Measurements from ENCODE around the gene PACC1. TPM values are rescaled to one million over a fixed set of nuclear protein-coding genes. Genes with fewer than 3 reads are reported as not detected.

PACC1 gene
- total and polyA plus RNA-seq, 11 donors: 1.8 to 7.9 (median 3.1) TPM

DNA sequence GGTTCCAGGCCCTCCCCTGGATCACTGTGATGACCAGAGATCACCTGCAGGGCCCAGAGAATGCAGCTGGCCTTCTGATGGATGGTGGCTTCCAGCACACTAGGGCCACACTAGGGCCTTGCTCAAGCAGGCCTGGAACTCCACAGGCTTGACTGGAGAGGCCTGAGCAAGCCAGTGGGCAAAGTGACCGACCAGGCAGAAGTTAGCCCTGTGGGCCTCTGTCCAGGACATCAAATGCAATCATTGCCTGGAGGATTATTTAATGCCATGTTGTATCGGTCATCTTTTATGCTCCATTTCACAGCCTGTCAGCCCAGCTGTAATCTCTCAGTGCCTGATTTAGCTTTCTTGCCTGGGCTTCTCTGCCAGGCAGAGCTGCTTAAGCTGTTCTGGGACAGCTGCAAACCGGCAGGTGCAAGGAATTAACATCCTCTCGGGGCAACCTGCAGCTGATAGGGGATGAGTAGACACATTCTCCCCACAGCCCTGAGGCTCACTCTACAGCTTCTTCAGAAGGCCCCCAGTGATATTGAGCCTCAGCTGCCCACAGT is 35.7 kb upstream of the PACC1 start:
- Histone ChIP-seq H3K4me1 (peaks cover 0 to 42% (median 22%) of the 10 kb centered on the region in 12 donors), H3K27me3 (no peaks in the 10 kb centered on the region), H3K4me3 (no peak overlapping the region), H3K27ac (peak overlapping the region in 7 of 12 donors; percentile 10 to 72 (median 46)), H3K36me3 (peaks cover 0 to 18% (median 13%) of the 10 kb centered on the region in 9 donors), H3K9me3 (no peaks in the 10 kb centered on the region)
- TF ChIP-seq POLR2A (IDR thresholded peaks at IDR 0.05): no peak
- TF ChIP-seq, protein P1, sequence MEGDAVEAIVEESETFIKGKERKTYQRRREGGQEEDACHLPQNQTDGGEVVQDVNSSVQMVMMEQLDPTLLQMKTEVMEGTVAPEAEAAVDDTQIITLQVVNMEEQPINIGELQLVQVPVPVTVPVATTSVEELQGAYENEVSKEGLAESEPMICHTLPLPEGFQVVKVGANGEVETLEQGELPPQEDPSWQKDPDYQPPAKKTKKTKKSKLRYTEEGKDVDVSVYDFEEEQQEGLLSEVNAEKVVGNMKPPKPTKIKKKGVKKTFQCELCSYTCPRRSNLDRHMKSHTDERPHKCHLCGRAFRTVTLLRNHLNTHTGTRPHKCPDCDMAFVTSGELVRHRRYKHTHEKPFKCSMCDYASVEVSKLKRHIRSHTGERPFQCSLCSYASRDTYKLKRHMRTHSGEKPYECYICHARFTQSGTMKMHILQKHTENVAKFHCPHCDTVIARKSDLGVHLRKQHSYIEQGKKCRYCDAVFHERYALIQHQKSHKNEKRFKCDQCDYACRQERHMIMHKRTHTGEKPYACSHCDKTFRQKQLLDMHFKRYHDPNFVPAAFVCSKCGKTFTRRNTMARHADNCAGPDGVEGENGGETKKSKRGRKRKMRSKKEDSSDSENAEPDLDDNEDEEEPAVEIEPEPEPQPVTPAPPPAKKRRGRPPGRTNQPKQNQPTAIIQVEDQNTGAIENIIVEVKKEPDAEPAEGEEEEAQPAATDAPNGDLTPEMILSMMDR (IDR thresholded peaks at IDR 0.05): no peak
- peak; percentile 69 to 88 (median 74) for ATAC-seq
- DNase-seq: peak; percentile 44 to 71 (median 55)
- intact Hi-C loops (cut with DNase I): loop anchor here (5.0 to 10.0 kb wide), 13 partner anchors 73 to 776 kb away; partner anchors contain the start of genes PPP2R5A (in 4 of the 10), DTL (in 2 of the 10), INTS7 (in 2 of the 10) and NEK2 (in 1 of the 10)
- WGBS, 4 donors: 47 to 55% (median 51%) methylated on average over 4 of the region's 4 CpGs

GRCh38 chr1:212447478-212447877 is 32.8 kb upstream of the PACC1 start:
- WGBS, 4 donors: 79 to 82% (median 80%) methylated on average over 2 of the region's 2 CpGs
- Histone ChIP-seq H3K4me1 (peaks cover 0 to 27% (median 11%) of the 10 kb centered on the region in 12 donors), H3K36me3 (peaks cover 0 to 43% (median 26%) of the 10 kb centered on the region in 9 donors), H3K4me3 (no peak overlapping the region), H3K9me3 (no peaks in the 10 kb centered on the region), H3K27ac (no peak overlapping the region), H3K27me3 (no peaks in the 10 kb centered on the region)
- DNase-seq: no peak
- intact Hi-C loops (cut with DNase I): no loop called here
- TF ChIP-seq, protein P1 (IDR thresholded peaks at IDR 0.05): no peak
- no peak for TF ChIP-seq POLR2A (IDR thresholded peaks at IDR 0.05)
- ATAC-seq: no peak

DNA sequence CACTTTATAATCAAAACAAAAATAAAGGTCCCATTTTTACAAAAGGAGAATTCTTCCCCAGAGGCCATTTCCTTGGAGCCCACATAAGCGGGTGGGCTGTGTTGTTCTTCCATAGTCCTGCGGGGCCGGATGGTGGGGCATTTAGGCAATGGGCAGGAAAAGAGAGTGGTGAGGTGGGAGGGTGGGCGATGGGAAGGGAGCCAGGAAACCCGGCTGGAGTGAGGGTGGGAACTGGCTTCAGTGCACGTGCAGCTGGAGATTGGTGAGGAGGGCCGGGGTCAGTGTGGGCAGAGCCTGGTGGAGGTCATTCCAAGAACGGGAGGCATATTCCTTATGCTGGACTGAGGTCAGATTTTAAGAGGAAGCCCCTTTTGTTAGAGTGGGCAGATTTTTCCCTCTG is 31.6 kb upstream of the PACC1 start:
- Histone ChIP-seq H3K4me3 (no peak overlapping the region), H3K9me3 (no peaks in the 10 kb centered on the region), H3K27me3 (no peaks in the 10 kb centered on the region), H3K36me3 (peaks cover 0 to 43% (median 26%) of the 10 kb centered on the region in 9 donors), H3K27ac (no peak overlapping the region), H3K4me1 (peaks cover 0 to 19% (median 6%) of the 10 kb centered on the region in 12 donors)
- no peak for TF ChIP-seq POLR2A (IDR thresholded peaks at IDR 0.05)
- TF ChIP-seq, protein P1 (IDR thresholded peaks at IDR 0.05): no peak
- intact Hi-C loops (cut with DNase I): no loop called here
- 73 to 80% (median 78%) methylated on average over 8 of the region's 8 CpGs for WGBS, 4 donors
- ATAC-seq (no peak), DNase-seq (no peak)

DNA sequence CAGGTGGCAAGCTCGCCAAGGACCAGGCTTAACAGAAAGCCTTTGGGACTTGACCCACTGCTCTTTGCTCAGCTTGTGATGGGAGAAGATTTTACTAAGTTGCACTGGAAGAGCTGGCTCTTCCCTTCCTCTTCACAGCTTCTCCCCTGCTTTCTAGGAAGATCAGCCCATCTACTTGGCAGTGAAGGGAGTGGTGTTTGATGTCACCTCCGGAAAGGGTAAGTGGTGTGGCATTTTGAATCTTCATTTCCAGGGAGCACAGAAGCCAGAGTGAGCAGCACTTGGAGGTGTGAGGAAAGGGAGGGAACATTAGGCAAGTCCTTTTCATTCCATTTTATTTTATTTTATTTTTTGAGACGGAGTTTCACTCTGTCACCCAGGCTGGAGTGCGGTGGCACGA is 27.7 kb upstream of the PACC1 start:
- H3K4me1 ChIP-seq: peaks cover 0 to 18% (median 4%) of the 10 kb centered on the region in 12 donors
- no peak overlapping the region for H3K27ac ChIP-seq
- DNase-seq (no peak), ATAC-seq (no peak)
- 94 to 95% (median 94%) methylated on average over 5 of the region's 5 CpGs for WGBS, 4 donors
- intact Hi-C loops (cut with DNase I): loop anchor here in 1 of 10 donors (5.0 kb wide), 1 partner anchor 60 kb away; no protein-coding TSS in a partner anchor
- H3K9me3 ChIP-seq: no peaks in the 10 kb centered on the region
- no peaks in the 10 kb centered on the region for H3K27me3 ChIP-seq
- no peak overlapping the region for H3K4me3 ChIP-seq
- no peak for TF ChIP-seq POLR2A (IDR thresholded peaks at IDR 0.05)
- TF ChIP-seq, protein P1 (IDR thresholded peaks at IDR 0.05): no peak
- peaks cover 0 to 43% (median 26%) of the 10 kb centered on the region in 9 donors for H3K36me3 ChIP-seq
